Cardiac fibroblast (primary cell): ENCODE results near the gene KIF22.
A peak's percentile ranks its signal among the peaks of the same experiment; 100 is the strongest.
"Not testable (repeated sequence)": the region's sequence is repeated elsewhere in the genome, so short reads cannot be mapped to it uniquely, and the experiment has no call there.

Experiments used
- DNase-seq, 2 donors: peaks; one replicate each; pipeline versions ENCODE4 v3.0.0 to v3.0.0-alpha.2; 2010; ENCODE audit warnings: low read depth in 2 of 2
- H3K4me3 ChIP-seq, 2 donors: replicated peaks in 1 of 2; 1 replicate in 1 of 2; 2 replicates in 1 of 2; pipeline ENCODE4 v1.5.1; 2011; ENCODE audit warnings: low read depth in 2 of 2, low read length in 2 of 2, mild to moderate bottlenecking in 2 of 2, moderate library complexity in 1 of 2
- CTCF ChIP-seq: IDR thresholded peaks from one replicate; pipeline ENCODE4 v1.5.1; 2011; ENCODE audit warnings: low read depth, mild to moderate bottlenecking, low read length, inconsistent platforms

KIF22 gene

GRCh38 chr16:29769507-29769906, 21.0 kb upstream of the KIF22 start:
- no peak overlapping the region for H3K4me3 ChIP-seq

GRCh38 chr16:29770250-29770929, 20.2 kb upstream of the KIF22 start:
- DNase-seq, result no peak

More at GRCh38 chr16:29769507-29769906, 21.0 kb upstream of the KIF22 start:
- no peak for TF ChIP-seq CTCF
- DNase-seq, result no peak

GRCh38 chr16:29772330-29772729, 18.2 kb upstream of the KIF22 start:
- not testable (repeated sequence) for H3K4me3 ChIP-seq
- peak in 1 of 2 donors; percentile 10 for DNase-seq

More at GRCh38 chr16:29770250-29770929, 20.2 kb upstream of the KIF22 start:
- H3K4me3 ChIP-seq, result no peak overlapping the region
- no peak for TF ChIP-seq CTCF

- no peak overlapping the region for H3K4me3 ChIP-seq
- TF ChIP-seq CTCF, result no peak
- no peak for DNase-seq
Observed at GRCh38 chr16:29774730-29775129, 15.8 kb upstream of the KIF22 start.

- peak; percentile 20 to 38 for DNase-seq
- TF ChIP-seq CTCF, result no peak
- no peak overlapping the region for H3K4me3 ChIP-seq
Observed at GRCh38 chr16:29775742-29776408, 14.7 kb upstream of the KIF22 start.

- no peak for TF ChIP-seq CTCF
- no peak for DNase-seq
- H3K4me3 ChIP-seq, result no peak within 1 kb of the TSS
Observed at GRCh38 chr16:29777576-29778350, 12.8 kb upstream of the KIF22 start, which contains the start of gene ZG16. ZG16 (plus strand) TSS chr16:29778256; CDS start chr16:29779267, 1,011 bp downstream.

GRCh38 chr16:29779474-29779873, 11.1 kb upstream of the KIF22 start:
- no peak overlapping the region for H3K4me3 ChIP-seq
- no peak for TF ChIP-seq CTCF
- peak in 1 of 2 donors; percentile 4 for DNase-seq

GRCh38 chr16:29783094-29783953, 7.2 kb upstream of the KIF22 start:
- not testable (repeated sequence) for DNase-seq, H3K4me3 ChIP-seq
